Measurements from ENCODE around the gene SCO2. TPM values are rescaled to one million over a fixed set of nuclear protein-coding genes. Genes with fewer than 3 reads are reported as not detected.

Gene SCO2, protein sequence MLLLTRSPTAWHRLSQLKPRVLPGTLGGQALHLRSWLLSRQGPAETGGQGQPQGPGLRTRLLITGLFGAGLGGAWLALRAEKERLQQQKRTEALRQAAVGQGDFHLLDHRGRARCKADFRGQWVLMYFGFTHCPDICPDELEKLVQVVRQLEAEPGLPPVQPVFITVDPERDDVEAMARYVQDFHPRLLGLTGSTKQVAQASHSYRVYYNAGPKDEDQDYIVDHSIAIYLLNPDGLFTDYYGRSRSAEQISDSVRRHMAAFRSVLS
- total RNA-seq (2012; rRNA removed) (1.3 and 1.7 TPM in 2 replicates), polyA plus RNA-seq (2012; rRNA removed) (1.8 and 1.9 TPM in 2 replicates), Bru-seq, nascent RNA (percentile 26 among the genes with signal in this experiment), BruChase-seq, experiment 1, labeled RNA remaining after a 6-hour chase (not detected), BruChase-seq, experiment 2, labeled RNA remaining after a 2-hour chase (not detected)
- polyA plus RNA-seq (2012; cell fraction: cytosol; rRNA removed), result 2.9 TPM in 2 replicates
- polyA plus RNA-seq (2012; cell fraction: nucleus; rRNA removed; ENCODE audit: low replicate concordance), result 2.1 and 3.9 TPM in 2 replicates
- long read RNA-seq, partial matches to known transcripts, result 0 of 11 reads
- long read RNA-seq, other reads (novel, unspliced or antisense), result 5 of 11 reads

DNA sequence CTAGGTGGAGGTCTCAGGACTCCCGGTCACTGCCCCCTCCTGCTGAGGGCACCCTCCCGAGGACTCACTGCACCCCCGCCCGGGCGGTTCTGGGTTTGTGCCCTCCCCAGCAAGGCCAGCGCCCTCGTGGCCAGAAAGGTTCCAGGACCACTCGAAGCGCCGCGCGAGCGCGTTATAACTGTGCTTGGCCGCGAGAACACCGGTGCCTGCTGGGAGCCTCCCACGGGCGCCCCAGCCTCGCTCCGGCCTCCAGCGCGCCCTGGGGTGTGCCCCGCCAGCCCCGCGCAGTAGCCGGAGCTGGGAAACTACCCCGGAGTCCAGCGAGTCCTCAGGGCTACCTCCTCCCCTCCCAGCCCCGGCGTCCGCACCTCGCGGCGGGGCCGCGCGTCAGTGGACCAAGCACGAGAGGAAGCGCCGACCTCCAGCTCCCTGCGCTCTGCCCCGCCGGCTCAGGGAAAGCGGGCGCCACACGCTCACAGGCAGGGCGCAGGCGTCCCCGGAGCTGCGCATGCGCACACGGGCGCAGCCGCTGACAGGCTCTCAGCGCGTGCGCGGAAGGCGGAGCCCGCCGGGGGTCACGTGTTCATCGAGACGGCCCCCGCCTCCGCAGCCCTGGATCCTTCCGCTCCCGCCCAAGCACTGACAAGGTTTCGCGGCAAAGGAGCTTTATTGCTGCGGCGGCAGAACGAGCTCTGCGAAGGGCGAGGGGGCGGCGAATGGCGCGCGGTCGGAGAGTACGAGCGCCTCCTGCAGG, at the start of gene SCO2:
TSS of gene SCO2 (minus strand) at position 495 of the 754 bp plus-strand sequence. CDS start 1,187 bp downstream, outside the sequence.
- peak within 1 kb of the TSS; percentile 99 for H2AK9ac ChIP-seq (replicated peaks; ENCODE audit: low read depth, low read length, poor library complexity)
- H3K4me1 ChIP-seq (ENCODE audit: control insufficient read depth, insufficient read depth, low read length), result peaks cover 13% of the 10 kb centered on the region
- H3K9ac ChIP-seq (ENCODE audit: low read depth, low read length), result peak within 1 kb of the TSS; percentile 89
- dilution Hi-C loops (cut with HindIII; ENCODE audit: low sequenced_read_pairs, unreplicated experiment), result no loop called here
- H2BK20ac ChIP-seq (ENCODE audit: low read depth, low read length), result no peak within 1 kb of the TSS
- peak within 1 kb of the TSS; percentile 96 for H2AFZ ChIP-seq (replicated peaks; ENCODE audit: low read length, poor library complexity)
- H3K79me1 ChIP-seq (ENCODE audit: low read depth in 1 of 2, low read length in 2 of 2), result peaks cover 11 to 46% of the 10 kb centered on the region in 2 experiments
- no TSS peak for BruUV-seq (replicated peaks)
- no peaks in the 10 kb centered on the region for H3K27me3 ChIP-seq (ENCODE audit: control insufficient read depth, insufficient read depth, low read length)
- H3K4me2 ChIP-seq (ENCODE audit: low read depth, low read length), result peak within 1 kb of the TSS; percentile 90
- peak within 1 kb of the TSS; percentile 82 to 91; a peak in 3 of 4 replicates for H4K8ac ChIP-seq (ENCODE audit: low read depth in 2 of 2, low read length in 2 of 2)
- peaks cover 24% of the 10 kb centered on the region for H3K36me3 ChIP-seq (ENCODE audit: control insufficient read depth, insufficient read depth, low read length)
- DNase-seq (peak; percentile 97), ATAC-seq (ENCODE audit: low read depth) (peak; percentile 71)
- in situ Hi-C loops (cut with MboI; ENCODE audit: low sequenced_read_pairs), result loop anchor here (5.0 kb wide), 1 partner anchor 52 kb away; the partner anchor contains the start of gene CPT1B
- H2BK15ac ChIP-seq (ENCODE audit: low read depth, low read length), result no peak within 1 kb of the TSS
- H2BK120ac ChIP-seq (ENCODE audit: low read depth, low read length), result peak within 1 kb of the TSS; percentile 52; the same call in 1 of the 2 replicates
- H3K14ac ChIP-seq (replicated peaks; ENCODE audit: low read depth, low read length), result peak within 1 kb of the TSS; percentile 92
- H3K9me1 ChIP-seq (ENCODE audit: insufficient read depth, low read length), result peaks cover 12% of the 10 kb centered on the region
- WGBS, 2 experiments (ENCODE audit: extremely low coverage in 2 of 2, insufficient read length in 1 of 2), result 1% methylated on average over 63 of the region's 84 CpGs; no CpG with 5 or more reads in 1 of the 2 experiments
- CTCF ChIA-PET, result interaction anchor here (0.5 to 1.6 kb wide), 12 partner anchors 16 to 230 kb away, joined by 3 to 8 read pairs (median 4); partner anchors contain the start of genes CHKB, LMF2, NCAPH2 and SYCE3
- POLR2A ChIA-PET (ENCODE audit: unreplicated experiment), result interaction anchor here (0.6 to 0.7 kb wide), 3 partner anchors 17 to 54 kb away, joined by 3 to 4 read pairs (median 3); partner anchors contain the start of genes LMF2, NCAPH2 and SYCE3
- H2AK5ac ChIP-seq (ENCODE audit: low read depth, low read length), result peak within 1 kb of the TSS; percentile 94
- peak within 1 kb of the TSS; percentile 2; the same call in 1 of the 2 replicates for H3K23ac ChIP-seq (ENCODE audit: low read depth, low read length)
- H3K56ac ChIP-seq (ENCODE audit: extremely low read depth, insufficient read depth, low read length), result peak within 1 kb of the TSS; percentile 83
- H4K20me1 ChIP-seq (ENCODE audit: insufficient read depth, low read length), result peaks cover 19% of the 10 kb centered on the region
- no peaks in the 10 kb centered on the region for H3K9me3 ChIP-seq (ENCODE audit: control insufficient read depth, insufficient read depth, low read length)
- H2BK5ac ChIP-seq (ENCODE audit: low read depth, low read length, poor library complexity, severe bottlenecking), result peak within 1 kb of the TSS; percentile 85
- H4K91ac ChIP-seq (ENCODE audit: insufficient read depth, low read depth, low read length), result peak within 1 kb of the TSS; percentile 76; the same call in 1 of the 2 replicates
- peak within 1 kb of the TSS; percentile 96 for H3K27ac ChIP-seq (ENCODE audit: insufficient read depth, low read length)
- intact Hi-C loops (cut with micrococcal nuclease), result loop anchor here (5.0 kb wide), 1 partner anchor 57 kb away; the partner anchor contains the start of gene CHKB
- peak within 1 kb of the TSS; percentile 79 for H4K5ac ChIP-seq (ENCODE audit: low read depth, low read length)
- peak within 1 kb of the TSS; percentile 84 for H3K4me3 ChIP-seq (ENCODE audit: insufficient read depth, low read depth, low read length)
- H3K4ac ChIP-seq (ENCODE audit: low read depth, low read length), result peak within 1 kb of the TSS; percentile 96
- peak within 1 kb of the TSS; percentile 48; the same call in 1 of the 2 replicates for H3K18ac ChIP-seq (ENCODE audit: low read depth, low read length)
- TF ChIP-seq RFX5 (IDR thresholded peaks at IDR 0.05; ENCODE audit: low read depth, low read length) (no peak), RAD21 (IDR thresholded peaks at IDR 0.05; ENCODE audit: low read length) (peak; percentile 47), RCOR1 (IDR thresholded peaks at IDR 0.05; ENCODE audit: insufficient replicate concordance, low read length) (no peak), BHLHE40 (IDR thresholded peaks at IDR 0.05; ENCODE audit: low read depth, low read length) (peak; percentile 63; the same call in 1 of the 2 replicates), CEBPB (IDR thresholded peaks at IDR 0.05; ENCODE audit: low read depth, low read length) (no peak), SMC3 (IDR thresholded peaks at IDR 0.05; ENCODE audit: low read depth, low read length) (0 out of 2 replicates have a peak, but pooled peaks have one; percentile 7), MAZ (IDR thresholded peaks at IDR 0.05; ENCODE audit: borderline replicate concordance, low read depth, low read length) (peak; percentile 70; the same call in 1 of the 2 replicates), FOS (IDR thresholded peaks at IDR 0.05; ENCODE audit: low read depth, low read length) (no peak), MAFK (IDR thresholded peaks at IDR 0.05; ENCODE audit: low read depth, low read length) (peak; percentile 74)
- TF ChIP-seq, protein P1, sequence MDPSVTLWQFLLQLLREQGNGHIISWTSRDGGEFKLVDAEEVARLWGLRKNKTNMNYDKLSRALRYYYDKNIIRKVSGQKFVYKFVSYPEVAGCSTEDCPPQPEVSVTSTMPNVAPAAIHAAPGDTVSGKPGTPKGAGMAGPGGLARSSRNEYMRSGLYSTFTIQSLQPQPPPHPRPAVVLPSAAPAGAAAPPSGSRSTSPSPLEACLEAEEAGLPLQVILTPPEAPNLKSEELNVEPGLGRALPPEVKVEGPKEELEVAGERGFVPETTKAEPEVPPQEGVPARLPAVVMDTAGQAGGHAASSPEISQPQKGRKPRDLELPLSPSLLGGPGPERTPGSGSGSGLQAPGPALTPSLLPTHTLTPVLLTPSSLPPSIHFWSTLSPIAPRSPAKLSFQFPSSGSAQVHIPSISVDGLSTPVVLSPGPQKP (IDR thresholded peaks at IDR 0.05; ENCODE audit: borderline replicate concordance, low read depth, low read length), result no peak
- TF ChIP-seq, protein P2, sequence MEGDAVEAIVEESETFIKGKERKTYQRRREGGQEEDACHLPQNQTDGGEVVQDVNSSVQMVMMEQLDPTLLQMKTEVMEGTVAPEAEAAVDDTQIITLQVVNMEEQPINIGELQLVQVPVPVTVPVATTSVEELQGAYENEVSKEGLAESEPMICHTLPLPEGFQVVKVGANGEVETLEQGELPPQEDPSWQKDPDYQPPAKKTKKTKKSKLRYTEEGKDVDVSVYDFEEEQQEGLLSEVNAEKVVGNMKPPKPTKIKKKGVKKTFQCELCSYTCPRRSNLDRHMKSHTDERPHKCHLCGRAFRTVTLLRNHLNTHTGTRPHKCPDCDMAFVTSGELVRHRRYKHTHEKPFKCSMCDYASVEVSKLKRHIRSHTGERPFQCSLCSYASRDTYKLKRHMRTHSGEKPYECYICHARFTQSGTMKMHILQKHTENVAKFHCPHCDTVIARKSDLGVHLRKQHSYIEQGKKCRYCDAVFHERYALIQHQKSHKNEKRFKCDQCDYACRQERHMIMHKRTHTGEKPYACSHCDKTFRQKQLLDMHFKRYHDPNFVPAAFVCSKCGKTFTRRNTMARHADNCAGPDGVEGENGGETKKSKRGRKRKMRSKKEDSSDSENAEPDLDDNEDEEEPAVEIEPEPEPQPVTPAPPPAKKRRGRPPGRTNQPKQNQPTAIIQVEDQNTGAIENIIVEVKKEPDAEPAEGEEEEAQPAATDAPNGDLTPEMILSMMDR (conservative IDR thresholded peaks at IDR 0.05; ENCODE audit: low read depth, low read length), result peak; percentile 63
